ENCODE data around the gene PCDH1. TPM values are rescaled to one million over a fixed set of nuclear protein-coding genes. Genes with fewer than 3 reads are reported as not detected.
A peak's percentile ranks its signal among the peaks of the same experiment; 100 is the strongest.

PCDH1 gene
- total and polyA plus RNA-seq, 2 of the 13 experiments (the other 11 are each of a cell fraction or from before 2014, with no cell fraction given) = 0.11 to 0.83 TPM

- peak; percentile 64; the same call in 1 of the 2 replicates for TF ChIP-seq ZNF605 (CRISPR knock-in tag; IDR thresholded peaks at IDR 0.05)
- no peak for TF ChIP-seq ATF1 (CRISPR knock-in tag; IDR thresholded peaks at IDR 0.05)
- peak; percentile 56; the same call in 1 of the 2 replicates for TF ChIP-seq ZNF878 (CRISPR knock-in tag; IDR thresholded peaks at IDR 0.05)
- TF ChIP-seq MTA1 (CRISPR knock-in tag; IDR thresholded peaks at IDR 0.05; ENCODE audit: borderline replicate concordance) = peak; percentile 25; the same call in 1 of the 2 replicates
- TF ChIP-seq SNAI1 (CRISPR knock-in tag; IDR thresholded peaks at IDR 0.05; ENCODE audit: borderline replicate concordance) = peak; percentile 69; the same call in 1 of the 2 replicates
- TF ChIP-seq CCAR2 (optimal IDR thresholded peaks at IDR 0.05; ENCODE audit: low read depth, low read length) = no peak
- TF ChIP-seq ZNF598 (CRISPR knock-in tag; IDR thresholded peaks at IDR 0.05; ENCODE audit: borderline replicate concordance) = 0 out of 2 replicates have a peak, but pooled peaks have one; percentile 10
- TF ChIP-seq BRF2 (CRISPR knock-in tag; IDR thresholded peaks at IDR 0.05) = no peak
- TF ChIP-seq TEAD3 (CRISPR knock-in tag; optimal IDR thresholded peaks at IDR 0.05; ENCODE audit: borderline replicate concordance) = no peak
- TF ChIP-seq ZNF816 (CRISPR knock-in tag; IDR thresholded peaks at IDR 0.05; ENCODE audit: borderline replicate concordance) = no peak
- TF ChIP-seq ZNF776 (CRISPR knock-in tag; IDR thresholded peaks at IDR 0.05) = 0 out of 2 replicates have a peak, but pooled peaks have one; percentile 43
- TF ChIP-seq ZNF709 (CRISPR knock-in tag; IDR thresholded peaks at IDR 0.05) = peak; percentile 15; the same call in 1 of the 2 replicates
- no peak for TF ChIP-seq ZNF737 (CRISPR knock-in tag; IDR thresholded peaks at IDR 0.05; ENCODE audit: borderline replicate concordance)
- peak; percentile 25; the same call in 1 of the 2 replicates for TF ChIP-seq ZNF138 (CRISPR knock-in tag; IDR thresholded peaks at IDR 0.05; ENCODE audit: low read depth)
- peak; percentile 49; the same call in 1 of the 2 replicates for TF ChIP-seq KDM5B (CRISPR knock-in tag; IDR thresholded peaks at IDR 0.05; ENCODE audit: borderline replicate concordance)
- peak; percentile 65; the same call in 1 of the 2 replicates for TF ChIP-seq ZSCAN31 (CRISPR knock-in tag; IDR thresholded peaks at IDR 0.05; ENCODE audit: low read depth)
- no peak; the same call in 1 of the 2 replicates for TF ChIP-seq HMG20A (CRISPR knock-in tag; IDR thresholded peaks at IDR 0.05; ENCODE audit: borderline replicate concordance)
- TF ChIP-seq GTF3A (CRISPR knock-in tag; conservative IDR thresholded peaks at IDR 0.05) = no peak
- peak; percentile 6; the same call in 1 of the 2 replicates for TF ChIP-seq ZNF563 (CRISPR knock-in tag; IDR thresholded peaks at IDR 0.05)
- TF ChIP-seq RARA (CRISPR knock-in tag; IDR thresholded peaks at IDR 0.05) = peak; percentile 47
- no peak for TF ChIP-seq TOE1 (CRISPR knock-in tag; IDR thresholded peaks at IDR 0.05)
- peak; percentile 74 for TF ChIP-seq ZNF639 (CRISPR knock-in tag; conservative IDR thresholded peaks at IDR 0.05)
- no peak for TF ChIP-seq HNF4A (CRISPR knock-in tag; IDR thresholded peaks at IDR 0.05)
- TF ChIP-seq ZNF549 (CRISPR knock-in tag; IDR thresholded peaks at IDR 0.05) = no peak
- TF ChIP-seq MAX (IDR thresholded peaks at IDR 0.05) = peak; percentile 20; the same call in 1 of the 2 replicates
- TF ChIP-seq ZNF614 (CRISPR knock-in tag; IDR thresholded peaks at IDR 0.05; ENCODE audit: borderline replicate concordance) = 0 out of 2 replicates have a peak, but pooled peaks have one; percentile 38
- TF ChIP-seq HNF1B (CRISPR knock-in tag; IDR thresholded peaks at IDR 0.05) = peak; percentile 12; the same call in 1 of the 2 replicates
These were observed 28.6 kb downstream of the PCDH1 start (continued) for GRCh38 chr5:141849415-141850243.
